Endothelial cell of umbilical vein (primary cell): ENCODE measurements around the gene LSMEM2. TPM values are rescaled to one million over a fixed set of nuclear protein-coding genes. Genes with fewer than 3 reads are reported as not detected.

Experiments used
- BruUV-seq: library from RNA; stranded (reverse); fragments of 400-500 nt; replicated peaks from 2 replicates; lab custom pipeline; 2021; lab: Mats Ljungman, UMichigan
- CTCF ChIA-PET: fragments of 300-600, 350-600 bp; sonication (Branson Sonifier 250); formaldehyde crosslinking; loops from one replicate; lab custom pipeline; 2021; ENCODE audit warnings: antibody characterized with exemption, inconsistent platforms; lab: Charles Lee
- POLR2A ChIA-PET: fragments of 300-600, 350-600 bp; sonication (Branson Sonifier 250); formaldehyde crosslinking; loops from one replicate; lab custom pipeline; 2021; ENCODE audit warnings: antibody characterized with exemption, inconsistent platforms; lab: Charles Lee
- DNase-seq: peaks from one replicate; pipeline ENCODE4 v3.0.0-alpha.2; 2011; ENCODE audit warnings: low read depth, low spot score
- FAIRE-seq: peaks from 2 replicates; lab custom pipeline; 2011; peaks lifted over from hg19 to GRCh38; lab: Jason Lieb, UNC
- H2AFZ ChIP-seq: 2 replicates; pipeline ENCODE4 v1.6.0; 2012; ENCODE audit warnings: low read depth, low read length, control low read depth, inconsistent platforms
- H3K27ac ChIP-seq: 2 replicates; pipeline ENCODE4 v1.5.1; 2011; ENCODE audit warnings: low read depth, mild to moderate bottlenecking, control low read depth, low read length, moderate library complexity; ENCODE audit not compliant: insufficient read depth
- H3K27me3 ChIP-seq, 2 experiments: 2 replicates each; pipeline versions ENCODE4 v1.6.0 to v1.6.1; 2011; ENCODE audit warnings: low read length in 2 of 2, mixed read lengths in 1 of 2; ENCODE audit not compliant: control insufficient read depth in 2 of 2, insufficient read depth in 2 of 2
- H3K36me3 ChIP-seq, 2 experiments: 2 replicates in 1 of 2; 3 replicates in 1 of 2; pipeline ENCODE4 v1.5.1; 2011; ENCODE audit warnings: low read length in 2 of 2, mild to moderate bottlenecking in 1 of 2, moderate library complexity in 1 of 2; ENCODE audit not compliant: control insufficient read depth in 2 of 2, insufficient read depth in 2 of 2; ENCODE audit errors: extremely low read depth in 1 of 2
- H3K4me1 ChIP-seq: 3 replicates; pipeline ENCODE4 v1.5.1; 2011; ENCODE audit warnings: mild to moderate bottlenecking, low read length; ENCODE audit not compliant: control insufficient read depth, insufficient read depth; ENCODE audit errors: extremely low read depth
- H3K4me2 ChIP-seq: 2 replicates; pipeline ENCODE4 v1.6.1; 2011; ENCODE audit warnings: low read length, control low read depth, mixed read lengths; ENCODE audit not compliant: insufficient read depth
- H3K4me3 ChIP-seq, 3 experiments: fragments of 200-600 bp in 1 of 3; sonication (generic), shearing (Covaris generic) in 1 of 3; replicated peaks in 1 of 3; 2 replicates each; pipeline ENCODE4 v1.5.1; 2011 to 2016; ENCODE audit warnings: control low read depth in 3 of 3, low read length in 3 of 3, mild to moderate bottlenecking in 2 of 3, inconsistent platforms in 1 of 3, low read depth in 1 of 3, moderate library complexity in 1 of 3; ENCODE audit not compliant: insufficient read depth in 1 of 3
- H3K79me2 ChIP-seq: 2 replicates; pipeline ENCODE4 v1.6.0; 2012; ENCODE audit warnings: low read length, inconsistent platforms; ENCODE audit not compliant: control insufficient read depth, insufficient read depth
- H3K9ac ChIP-seq: replicated peaks from 2 replicates; pipeline ENCODE3; 2011; ENCODE audit warnings: low read length, control low read depth; ENCODE audit not compliant: insufficient read depth; ENCODE audit errors: extremely low read depth
- H3K9me1 ChIP-seq: replicated peaks from 3 replicates; pipeline ENCODE4 v1.6.0; 2011; ENCODE audit warnings: mild to moderate bottlenecking, low read length; ENCODE audit not compliant: control insufficient read depth, insufficient read depth; ENCODE audit errors: extremely low read depth
- H3K9me3 ChIP-seq: replicated peaks from 2 replicates; pipeline ENCODE4 v1.5.1; 2012; ENCODE audit warnings: low read length, inconsistent platforms; ENCODE audit not compliant: control insufficient read depth, insufficient read depth
- H4K20me1 ChIP-seq: replicated peaks from 2 replicates; pipeline ENCODE3; 2011; ENCODE audit warnings: mild to moderate bottlenecking, low read length; ENCODE audit not compliant: control insufficient read depth, insufficient read depth; ENCODE audit errors: extremely low read depth
- CTCF ChIP-seq, 2 donors: IDR thresholded peaks; 1 replicate in 1 of 2; 2 replicates in 1 of 2; pipeline ENCODE4 v1.5.1; 2011; ENCODE audit warnings: low read length in 2 of 2, mild to moderate bottlenecking in 2 of 2, moderate library complexity in 2 of 2, control low read depth in 1 of 2, inconsistent platforms in 1 of 2, low read depth in 1 of 2; ENCODE audit not compliant: insufficient read depth in 1 of 2; ENCODE audit errors: extremely low read depth in 1 of 2
- EZH2 ChIP-seq: IDR thresholded peaks from 2 replicates; pipeline ENCODE4 v1.6.1; 2012; ENCODE audit warnings: borderline replicate concordance, low read depth, mild to moderate bottlenecking, moderate library complexity, low read length, inconsistent platforms; ENCODE audit not compliant: severe bottlenecking
- FOS ChIP-seq: IDR thresholded peaks from 2 replicates; pipeline ENCODE4 v1.6.1; 2011; ENCODE audit warnings: mild to moderate bottlenecking, low read length, moderate library complexity, borderline replicate concordance; ENCODE audit not compliant: insufficient read depth
- GATA2 ChIP-seq: IDR thresholded peaks from 2 replicates; pipeline ENCODE4 v1.7.0; 2011; ENCODE audit warnings: low read depth, mild to moderate bottlenecking, moderate library complexity, mixed read lengths, low read length; ENCODE audit not compliant: insufficient read length, insufficient read depth
- JUN ChIP-seq: IDR thresholded peaks from 2 replicates; pipeline ENCODE4 v1.6.1; 2011; ENCODE audit warnings: borderline replicate concordance, low read depth; ENCODE audit not compliant: insufficient read length, insufficient read depth
- MYC ChIP-seq: IDR thresholded peaks from one replicate; pipeline ENCODE4 v1.6.1; 2011; ENCODE audit warnings: mild to moderate bottlenecking, low read depth, low read length
- POLR2A ChIP-seq: IDR thresholded peaks from 2 replicates; pipeline ENCODE4 v1.6.1; 2012; ENCODE audit warnings: low read depth, mild to moderate bottlenecking, control low read depth, low read length
- POLR2AphosphoS5 ChIP-seq: IDR thresholded peaks from 2 replicates; pipeline ENCODE4 v1.6.1; 2012; ENCODE audit warnings: low read depth, mild to moderate bottlenecking, control low read depth, low read length, moderate library complexity; ENCODE audit not compliant: insufficient read depth
- dilution Hi-C: fragments of 300-500 bp; cut with MboI; formaldehyde crosslinking; loops from one replicate; pipeline ENCODE4 v1.15.0; 2019; ENCODE audit warnings: low sequenced_read_pairs; ENCODE audit not compliant: extremely low pct_ligation_motif_present
- intact Hi-C: fragments of 100-400 bp; cut with micrococcal nuclease; formaldehyde crosslinking; loops from one replicate; pipeline ENCODE4 v1.10.0; 2022
- polyA plus RNA-seq, 4 experiments: library from polyadenylated mRNA; depleted of rRNA in 3 of 4; stranded (reverse) in 3 of 4; unstranded in 1 of 4; fragments of >200 nt; gene quantifications; 2 replicates each; pipeline versions ENCODE4 v1.2.1 to v1.2.3, GENCODE V29; 2011 to 2012; ENCODE audit warnings: missing spikeins in 1 of 4
- total RNA-seq: library from RNA; stranded (reverse); gene quantifications from 2 replicates; pipeline ENCODE4 v1.2.3, GENCODE V29; 2021
- TF ChIP-seq, protein P1 (sequence below): IDR thresholded peaks from 2 replicates; pipeline ENCODE4 v1.6.1; 2011; ENCODE audit not compliant: insufficient read depth, insufficient read length

Gene LSMEM2
- total and polyA plus RNA-seq, 2 donors (not counting 3 experiments of a cell fraction or from before 2014, with no cell fraction given), result not detected

- H3K36me3 ChIP-seq, result peaks cover 3 to 35% of the 10 kb centered on the region in 2 experiments
- H3K27ac ChIP-seq, result no peak overlapping the region
- no peak overlapping the region for H3K4me3 ChIP-seq
- H3K79me2 ChIP-seq, result peaks cover 27% of the 10 kb centered on the region
- H2AFZ ChIP-seq, result no peak overlapping the region
- H3K4me1 ChIP-seq, result peaks cover 11% of the 10 kb centered on the region
- H3K27me3 ChIP-seq, result no peaks in the 10 kb centered on the region
- CTCF ChIA-PET, result no interaction called here
- intact Hi-C loops (no loop called here), dilution Hi-C loops (no loop called here)
- no peak overlapping the region for H3K4me2 ChIP-seq
- no peaks in the 10 kb centered on the region for H3K9me3 ChIP-seq
- TF ChIP-seq, protein P1, sequence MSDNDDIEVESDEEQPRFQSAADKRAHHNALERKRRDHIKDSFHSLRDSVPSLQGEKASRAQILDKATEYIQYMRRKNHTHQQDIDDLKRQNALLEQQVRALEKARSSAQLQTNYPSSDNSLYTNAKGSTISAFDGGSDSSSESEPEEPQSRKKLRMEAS, result no peak
- TF ChIP-seq CTCF (IDR thresholded peaks at IDR 0.05; ENCODE audit: extremely low read depth in 1 of 2, insufficient read depth in 1 of 2, low read depth in 1 of 2, low read length in 2 of 2) (no peak), POLR2AphosphoS5 (no peak), POLR2A (no peak), JUN (no peak), GATA2 (no peak), MYC (no peak), EZH2 (no peak), FOS (no peak)
- no peaks in the 10 kb centered on the region for H3K9me1 ChIP-seq
- no peak for DNase-seq
- BruUV-seq, result no TSS peak
- no peak for FAIRE-seq
- no peak overlapping the region for H3K9ac ChIP-seq
- POLR2A ChIA-PET, result no interaction called here
- no peaks in the 10 kb centered on the region for H4K20me1 ChIP-seq
Observed at GRCh38 chr3:50290161-50290641, 11.3 kb downstream of the LSMEM2 start.
